SK-N-MC (cell line): ENCODE data around the gene PDS5A.

Experiments
- EZH2 ChIP-seq: fragments of 200-600 bp; sonication (generic); IDR thresholded peaks from one replicate; pipeline ENCODE4 v1.6.1; 2017; ENCODE audit warnings: antibody characterized with exemption
- FOXP2 ChIP-seq: optimal IDR thresholded peaks from 2 replicates; pipeline ENCODE3; 2011; ENCODE audit warnings: mild to moderate bottlenecking, moderate library complexity; ENCODE audit not compliant: insufficient read depth; ENCODE audit errors: extremely low read length, control extremely low read depth
- POLR2AphosphoS5 ChIP-seq: IDR thresholded peaks from 2 replicates; pipeline ENCODE4 v1.6.1; 2012; ENCODE audit warnings: mild to moderate bottlenecking, low read depth, low read length, borderline replicate concordance

DNA sequence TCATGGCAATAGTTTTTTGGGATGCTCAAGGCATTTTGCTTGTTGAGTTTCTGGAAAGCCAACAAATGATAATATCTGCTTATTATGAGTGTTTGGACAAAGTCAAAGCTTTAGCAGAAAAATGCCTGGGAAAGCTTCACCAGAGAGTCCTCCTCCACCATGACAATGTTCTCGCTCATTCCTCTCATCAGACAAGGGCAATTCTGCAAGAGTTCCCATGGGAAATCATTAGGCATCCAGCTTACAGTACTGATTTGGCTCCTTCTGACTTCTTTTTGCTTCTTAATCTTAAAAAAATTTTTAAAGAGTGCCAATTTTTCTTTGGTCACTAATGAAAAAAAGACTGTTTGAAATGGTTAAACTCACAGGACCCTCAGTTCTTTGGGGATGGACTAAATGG, 143.4 kb downstream of the PDS5A start:
- TF ChIP-seq POLR2AphosphoS5 = no peak
- no peak for TF ChIP-seq EZH2
- TF ChIP-seq FOXP2 = no peak
